ENCODE measurements around the gene DHRS3.
"Not testable (repeated sequence)": the region's sequence is repeated elsewhere in the genome, so short reads cannot be mapped to it uniquely, and the experiment has no call there.

The DHRS3 gene

GRCh38 chr1:12537294-12537693 is 80.7 kb downstream of the DHRS3 start:
- DNase-seq = no peak

GRCh38 chr1:12536023-12536639 is 81.9 kb downstream of the DHRS3 start:
- no peak for DNase-seq

- no peak for DNase-seq
Measured at GRCh38 chr1:12532405-12533315, 85.3 kb downstream of the DHRS3 start.

- no peak for DNase-seq
Measured at GRCh38 chr1:12531179-12531499, 86.9 kb downstream of the DHRS3 start.

GRCh38 chr1:12530462-12531178 is 87.4 kb downstream of the DHRS3 start:
- DNase-seq = no peak

GRCh38 chr1:12529640-12530174 is 88.3 kb downstream of the DHRS3 start:
- no peak for DNase-seq

GRCh38 chr1:12528021-12528852 is 89.8 kb downstream of the DHRS3 start:
- no peak for DNase-seq

- no peak for DNase-seq
Measured at GRCh38 chr1:12527564-12527963, 90.4 kb downstream of the DHRS3 start.

GRCh38 chr1:12525311-12526181 is 92.5 kb downstream of the DHRS3 start:
- no peak for DNase-seq

GRCh38 chr1:12524266-12524665 is 93.7 kb downstream of the DHRS3 start:
- DNase-seq = no peak

GRCh38 chr1:12522780-12523179 is 95.2 kb downstream of the DHRS3 start:
- DNase-seq = not testable (repeated sequence)

GRCh38 chr1:12521096-12521495 is 96.9 kb downstream of the DHRS3 start:
- no peak for DNase-seq

- DNase-seq = no peak
Measured at GRCh38 chr1:12519693-12520364, 98.2 kb downstream of the DHRS3 start.

GRCh38 chr1:12518931-12519692 is 98.9 kb downstream of the DHRS3 start:
- DNase-seq = no peak
